K562 (cell line): Measurements from ENCODE around the gene PKD1.

Experiments
- CTCF ChIP-seq, 3 experiments: IDR thresholded peaks in 2 of 3; conservative IDR thresholded peaks in 1 of 3; 2 replicates each; pipeline ENCODE4 v1.5.1; 2011 to 2012; ENCODE audit warnings: low read length in 3 of 3, mild to moderate bottlenecking in 3 of 3, control low read depth in 2 of 3, improper control_type of control experiment in 1 of 3, inconsistent platforms in 1 of 3, low read depth in 1 of 3, mixed read lengths in 1 of 3, moderate library complexity in 1 of 3; ENCODE audit not compliant: insufficient read depth in 2 of 3
- MEF2A ChIP-seq: IDR thresholded peaks from 2 replicates; pipeline ENCODE4 v1.6.1; 2011; ENCODE audit warnings: low read depth, mild to moderate bottlenecking, low read length, moderate library complexity; ENCODE audit not compliant: control insufficient read depth
- TAF1 ChIP-seq: IDR thresholded peaks from 2 replicates; pipeline ENCODE4 v1.6.1; 2011; ENCODE audit warnings: mild to moderate bottlenecking, low read length, moderate library complexity; ENCODE audit not compliant: insufficient read depth, control insufficient read depth, severe bottlenecking; ENCODE audit errors: extremely low read depth
- ZNF277 ChIP-seq: fragments of 250-450 bp; sonication (Bioruptor Pico); IDR thresholded peaks from 2 replicates; pipeline ENCODE4 v1.8.0; 2022; ENCODE audit warnings: inconsistent platforms, mild to moderate bottlenecking, moderate library complexity, borderline replicate concordance
- ZNF324 ChIP-seq: fragments of 250-450 bp; sonication (Bioruptor Pico); IDR thresholded peaks from 2 replicates; pipeline ENCODE4 v1.4.0; 2020; ENCODE audit warnings: mild to moderate bottlenecking
- ZNF740 ChIP-seq, 3 experiments: fragments of 200-800 bp in 1 of 3; sonication (Bioruptor generic) in 1 of 3; sonication (generic) in 1 of 3; formaldehyde crosslinking in 1 of 3; IDR thresholded peaks; 2 replicates each; pipeline versions ENCODE4 v1.6.1 to v1.8.0; 2016 to 2022; ENCODE audit warnings: mild to moderate bottlenecking in 2 of 3, missing compliant biosample characterization in 2 of 3, missing genetic modification characterization in 2 of 3, missing genetic modification reagents in 1 of 3

GRCh38 chr16:2147378-2147777 lies 11.7 kb upstream of the PKD1 start:
- TF ChIP-seq TAF1 (no peak), ZNF740 (CRISPR knock-in tag; IDR thresholded peaks at IDR 0.05) (no peak), ZNF740 (tag; IDR thresholded peaks at IDR 0.05) (no peak), MEF2A (no peak), ZNF324 (CRISPR knock-in tag) (no peak), ZNF277 (CRISPR knock-in tag) (no peak), CTCF (IDR thresholded peaks at IDR 0.05 in 2 of 3, conservative IDR thresholded peaks at IDR 0.05 in 1 of 3; ENCODE audit: insufficient read depth in 2 of 3, low read depth in 1 of 3, low read length in 3 of 3) (no peak)
